Right lobe of liver (tissue), 6 donors: ENCODE data around the gene SH3TC1. TPM values are rescaled to one million over a fixed set of nuclear protein-coding genes. Genes with fewer than 3 reads are reported as not detected.
A peak's percentile ranks its signal among the peaks of the same experiment; 100 is the strongest.

Experiments used
- ATAC-seq, 4 donors: fragments of 200-7000 bp; cut with Tn5 transposase; one replicate each; pipeline ENCODE4 v1.9.1; 2020; ENCODE audit warnings: mild to moderate bottlenecking in 4 of 4, moderate library complexity in 4 of 4
- DNase-seq, 3 donors: peaks; one replicate each; pipeline ENCODE4 v3.0.0-alpha.2; 2020
- H3K27ac ChIP-seq, 3 donors: fragments of 200-600 bp; one replicate each; pipeline ENCODE4 v1.8.0; 2022
- H3K27me3 ChIP-seq, 2 donors: fragments of 200-600 bp; one replicate each; pipeline ENCODE4 v1.8.0; 2022
- H3K36me3 ChIP-seq, 4 donors: fragments of 200-600 bp; sonication (generic) in 1 of 4; one replicate each; pipeline versions ENCODE4 v1.5.1 to v1.8.0; 2017 to 2022; ENCODE audit warnings: control low read depth in 1 of 4
- H3K4me1 ChIP-seq, 4 donors: fragments of 200-600 bp; sonication (generic) in 1 of 4; one replicate each; pipeline versions ENCODE4 v1.5.1 to v1.8.0; 2017 to 2022; ENCODE audit warnings: control low read depth in 1 of 4
- H3K4me3 ChIP-seq, 3 donors: fragments of 200-600 bp; one replicate each; pipeline ENCODE4 v1.8.0; 2022
- H3K9me3 ChIP-seq, 4 donors: fragments of 200-600 bp; sonication (generic) in 1 of 4; one replicate each; pipeline versions ENCODE4 v1.5.1 to v1.8.0; 2017 to 2022; ENCODE audit warnings: control low read depth in 1 of 4
- CTCF ChIP-seq, 4 donors: fragments of 200-600 bp in 3 of 4; fragments of 450-650 bp in 1 of 4; IDR thresholded peaks; one replicate each; pipeline versions ENCODE4 v1.5.1 to v1.8.0; 2016 to 2022; ENCODE audit warnings: antibody characterized with exemption in 4 of 4, mild to moderate bottlenecking in 2 of 4
- POLR2A ChIP-seq: fragments of 450-650 bp; IDR thresholded peaks from one replicate; pipeline ENCODE4 v1.6.1; 2017; ENCODE audit warnings: antibody characterized with exemption, mild to moderate bottlenecking
- WGBS: methylation state at CpG from one replicate; pipeline ENCODE4 v1.1.6; 2018; ENCODE audit warnings: low coverage, low lambda C conversion rate; ENCODE audit not compliant: insufficient coverage; ENCODE audit errors: missing lambda C conversion rate; 5-methylcytosine and 5-hydroxymethylcytosine counted together
- intact Hi-C, 2 donors: fragments of 100-400 bp; cut with DNase I; formaldehyde crosslinking; loops; one replicate each; pipeline versions ENCODE4 v1.11.2 to v1.14.1; 2022
- total RNA-seq, 6 experiments: library from RNA; depleted of rRNA in 2 of 6; stranded (reverse); fragments of >200 nt in 2 of 6; fragmentation: NEBNext Ultra II Directional in 3 of 6; extraction: Animal tissue kit (Norgen Biotek cat#: 25700) in 3 of 6; gene quantifications; one replicate each; pipeline versions ENCODE4 v1.1.0 to v1.2.4, GENCODE V29; 2016 to 2023
- donor health status: DM: no; HTN: yes; CAD: no.
- donor health status: DM: no; HTN: no; CAD: no.
- donor health status: DM: no; HTN: no; CAD: no.
- donor health status: DM: no; HTN: yes; CAD: no.
- donor health status: DM: no; HTN: yes; CAD: no.

Gene SH3TC1
- total RNA-seq, 6 experiments from 2014 or later = 13.2 to 48.0 (median 24.9) TPM

DNA sequence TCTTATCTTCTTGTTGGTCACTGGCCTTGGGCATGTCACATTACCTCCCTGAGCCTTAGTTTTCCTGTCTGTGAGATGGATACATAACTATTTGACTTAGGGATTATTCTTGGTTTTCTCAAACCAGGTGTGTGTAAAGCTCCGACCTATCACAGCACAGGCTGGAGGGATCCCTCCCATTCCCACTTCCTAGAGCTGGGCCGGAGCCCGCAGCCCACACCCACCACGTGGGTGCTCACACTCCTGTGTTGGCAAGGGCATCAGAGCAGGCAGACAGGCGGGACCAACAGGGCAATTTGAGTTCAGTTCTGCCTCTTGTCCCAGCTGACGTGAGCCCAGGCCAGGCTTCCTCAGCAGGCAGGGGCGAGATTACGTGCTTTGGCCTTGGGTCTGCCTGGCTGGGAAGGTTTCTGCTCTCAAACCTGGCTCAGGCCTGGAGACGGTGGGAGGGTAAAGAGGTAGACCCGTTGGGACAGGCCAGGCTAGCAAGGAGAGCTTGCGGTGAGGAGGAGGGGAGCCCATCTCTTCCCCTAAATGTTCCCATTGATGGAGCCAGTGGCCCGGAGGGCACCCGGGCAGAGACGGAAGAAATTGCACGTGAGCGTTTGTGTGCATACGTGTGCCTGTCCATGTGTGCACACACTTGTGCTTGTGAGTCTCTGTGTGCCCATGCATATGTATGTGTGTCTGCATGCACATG, 734 bp upstream of the SH3TC1 start:
- H3K9me3 ChIP-seq = no peaks in the 10 kb centered on the region
- no peak for TF ChIP-seq CTCF (IDR thresholded peaks at IDR 0.05)
- no peak for TF ChIP-seq POLR2A
- 22% methylated on average over 10 of the region's 17 CpGs for WGBS
- intact Hi-C loops = no loop called here
- ATAC-seq = peak; percentile 21 to 52 (median 30)
- no peaks in the 10 kb centered on the region for H3K27me3 ChIP-seq
- H3K4me1 ChIP-seq = peaks cover 0 to 37% (median 21%) of the 10 kb centered on the region in 4 donors
- DNase-seq = peak; percentile 80 to 84 (median 81)
- H3K4me3 ChIP-seq = peak overlapping the region in 1 of 3 donors; percentile 85
- H3K27ac ChIP-seq = peak overlapping the region; percentile 90 to 94 (median 93)
- H3K36me3 ChIP-seq = no peaks in the 10 kb centered on the region

DNA sequence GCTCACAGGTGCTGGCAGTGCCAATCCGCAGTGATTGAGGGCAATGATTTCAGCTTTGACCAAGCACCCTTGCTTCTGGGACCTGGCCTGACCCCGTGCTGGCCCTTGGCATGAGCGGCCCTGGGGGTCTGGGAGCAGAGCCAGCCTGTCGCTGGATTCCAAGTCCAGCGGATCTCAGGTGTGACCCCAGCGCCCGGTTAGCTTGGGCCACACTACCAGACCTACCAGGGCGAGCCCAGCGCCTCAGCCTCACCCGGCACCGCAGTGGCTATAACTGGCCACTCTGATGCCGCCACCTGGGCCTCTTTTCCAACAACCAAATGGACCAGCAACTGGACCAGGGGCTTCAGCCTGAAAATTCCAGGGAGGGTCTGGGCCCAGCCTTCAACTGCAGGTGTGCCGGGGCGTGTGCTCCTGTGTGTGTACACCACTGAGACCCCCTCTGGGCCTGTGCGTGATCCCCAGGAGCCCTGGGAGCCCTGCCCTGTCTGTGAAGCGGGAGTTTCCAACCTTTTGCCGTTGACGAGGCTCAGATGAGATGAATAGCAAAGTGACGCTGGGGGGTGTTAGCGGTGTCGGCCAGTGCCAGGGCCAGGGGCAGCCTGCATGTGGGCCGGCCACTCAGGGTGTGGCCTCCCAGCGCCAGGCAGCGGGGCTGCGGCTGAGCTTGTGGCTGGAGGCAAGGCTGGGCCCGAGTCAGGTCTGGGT, 658 bp downstream of the SH3TC1 start:
- ATAC-seq (peak; percentile 8 to 55 (median 40)), DNase-seq (peak; percentile 55 to 87 (median 83))
- H3K27me3 ChIP-seq = no peaks in the 10 kb centered on the region
- peak overlapping the region; percentile 90 to 94 (median 93) for H3K27ac ChIP-seq
- H3K4me1 ChIP-seq = peaks cover 0 to 37% (median 21%) of the 10 kb centered on the region in 4 donors
- intact Hi-C loops = no loop called here
- no peaks in the 10 kb centered on the region for H3K36me3 ChIP-seq
- TF ChIP-seq CTCF (IDR thresholded peaks at IDR 0.05) = no peak
- no peak for TF ChIP-seq POLR2A
- 9% methylated on average over 6 of the region's 26 CpGs for WGBS
- H3K9me3 ChIP-seq = no peaks in the 10 kb centered on the region
- peak overlapping the region; percentile 67 to 85 (median 74) for H3K4me3 ChIP-seq

- Histone ChIP-seq H3K27ac (peak overlapping the region; percentile 90 to 94 (median 93)), H3K9me3 (no peaks in the 10 kb centered on the region), H3K36me3 (peaks cover 0 to 1% (median 0%) of the 10 kb centered on the region in 4 donors), H3K27me3 (no peaks in the 10 kb centered on the region), H3K4me3 (peak overlapping the region; percentile 67 to 85 (median 74)), H3K4me1 (peaks cover 0 to 37% (median 21%) of the 10 kb centered on the region in 4 donors)
- intact Hi-C loops = no loop called here
- peak in 1 of 4 donors; percentile 4 for ATAC-seq
- TF ChIP-seq CTCF (IDR thresholded peaks at IDR 0.05) (no peak), POLR2A (peak; percentile 63)
- WGBS = 12% methylated on average over 6 of the region's 30 CpGs
- DNase-seq = peak in 2 of 3 donors; percentile 59 to 64
These were observed 1.3 kb downstream of the SH3TC1 start for GRCh38 chr4:8200302-8200975.

- peak overlapping the region; percentile 37 to 94 (median 93) for H3K27ac ChIP-seq
- ATAC-seq (no peak), DNase-seq (peak in 1 of 3 donors; percentile 33)
- WGBS = 0% methylated on average over 4 of the region's 9 CpGs
- peak overlapping the region; percentile 67 to 85 (median 74) for H3K4me3 ChIP-seq
- H3K36me3 ChIP-seq = peaks cover 0 to 3% (median 0%) of the 10 kb centered on the region in 4 donors
- intact Hi-C loops = no loop called here
- no peaks in the 10 kb centered on the region for H3K27me3 ChIP-seq
- H3K4me1 ChIP-seq = peaks cover 0 to 37% (median 21%) of the 10 kb centered on the region in 4 donors
- no peaks in the 10 kb centered on the region for H3K9me3 ChIP-seq
- TF ChIP-seq POLR2A (no peak), CTCF (IDR thresholded peaks at IDR 0.05) (no peak)
These were observed 2.3 kb downstream of the SH3TC1 start for GRCh38 chr4:8201321-8201781.
